Measurements from ENCODE around the gene ABTB2. TPM values are rescaled to one million over a fixed set of nuclear protein-coding genes. Genes with fewer than 3 reads are reported as not detected.

The ABTB2 gene
- total RNA-seq, 1 experiment from 2014 or later, result 5.5 TPM

DNA sequence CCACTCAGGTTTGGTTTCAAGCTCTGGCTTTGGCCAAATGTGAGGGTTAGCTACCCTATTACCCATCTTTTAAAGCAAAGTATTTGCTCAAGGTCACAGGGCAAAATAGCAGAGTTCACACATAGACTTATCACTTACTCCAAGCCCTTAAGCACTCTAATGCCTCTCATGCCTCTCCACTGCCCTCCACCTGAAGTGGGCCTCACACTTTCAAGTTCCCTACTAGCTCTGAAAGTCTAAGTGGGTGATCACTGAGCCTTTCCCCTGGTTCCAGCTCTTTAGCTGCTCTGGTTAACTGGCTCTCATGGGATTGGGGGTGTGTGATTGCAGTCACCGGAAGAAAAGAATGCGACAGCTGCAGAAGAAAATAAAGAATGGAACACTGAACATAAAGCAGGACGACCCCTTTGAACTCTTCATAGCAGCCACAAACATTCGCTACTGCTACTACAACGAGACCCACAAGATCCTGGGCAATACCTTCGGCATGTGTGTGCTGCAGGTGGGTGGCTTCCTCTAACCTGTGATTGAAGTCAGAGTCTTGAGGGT, 246.0 kb downstream of the ABTB2 start:
- Histone ChIP-seq H3K4ac (ENCODE audit: low read depth, low read length) (no peak overlapping the region), H2BK20ac (ENCODE audit: low read depth, low read length, poor library complexity, severe bottlenecking) (no peak overlapping the region), H3K23me2 (ENCODE audit: insufficient read length, low read depth, low read length, poor library complexity, severe bottlenecking) (no peaks in the 10 kb centered on the region), H3K4me2 (ENCODE audit: insufficient read depth, insufficient read length, low read length) (no peak overlapping the region), H2BK12ac (ENCODE audit: insufficient read length, low read depth, low read length) (no peak overlapping the region), H2BK5ac (ENCODE audit: insufficient read length, low read length) (no peak overlapping the region), H4K5ac (ENCODE audit: insufficient read length, low read depth, low read length) (no peak overlapping the region), H2BK15ac (ENCODE audit: low read depth, low read length) (no peak overlapping the region), H3K27ac (ENCODE audit: insufficient read length, low read depth, low read length) (no peak overlapping the region), H2AK5ac (ENCODE audit: insufficient read length, low read length) (no peak overlapping the region), H3T11ph (ENCODE audit: low read length) (no peak overlapping the region), H3K56ac (ENCODE audit: insufficient read length, low read depth, low read length) (no peak overlapping the region), H3K23ac (ENCODE audit: insufficient read length, low read depth, low read length) (no peak overlapping the region), H3K4me1 (ENCODE audit: insufficient read depth, low read length) (no peaks in the 10 kb centered on the region), H4K91ac (ENCODE audit: insufficient read length, low read depth, low read length) (no peak overlapping the region), H2AFZ (ENCODE audit: low read length) (no peak overlapping the region), H3K79me1 (ENCODE audit: insufficient read depth, low read depth, low read length, poor library complexity, severe bottlenecking) (no peaks in the 10 kb centered on the region), H3K18ac (ENCODE audit: insufficient read length, low read depth, low read length) (no peak overlapping the region), H3K9me3 (ENCODE audit: control insufficient read depth, low read depth, low read length) (no peaks in the 10 kb centered on the region), H4K8ac (replicated peaks; ENCODE audit: insufficient read length, low read depth, low read length) (no peak overlapping the region), H3K79me2 (ENCODE audit: insufficient read depth, low read length) (no peaks in the 10 kb centered on the region; the same call in 1 of the 2 replicates), H3K27me3 (ENCODE audit: insufficient read depth, low read length) (no peaks in the 10 kb centered on the region), H2BK120ac (ENCODE audit: low read depth, low read length, poor library complexity, severe bottlenecking) (no peak overlapping the region), H3K9ac (ENCODE audit: extremely low read depth, insufficient read length, low read length) (no peak overlapping the region), H3K14ac (ENCODE audit: insufficient read depth, low read length) (no peak overlapping the region), H4K20me1 (ENCODE audit: control insufficient read depth, insufficient read depth, insufficient read length) (no peaks in the 10 kb centered on the region)
- TF ChIP-seq, protein P1, sequence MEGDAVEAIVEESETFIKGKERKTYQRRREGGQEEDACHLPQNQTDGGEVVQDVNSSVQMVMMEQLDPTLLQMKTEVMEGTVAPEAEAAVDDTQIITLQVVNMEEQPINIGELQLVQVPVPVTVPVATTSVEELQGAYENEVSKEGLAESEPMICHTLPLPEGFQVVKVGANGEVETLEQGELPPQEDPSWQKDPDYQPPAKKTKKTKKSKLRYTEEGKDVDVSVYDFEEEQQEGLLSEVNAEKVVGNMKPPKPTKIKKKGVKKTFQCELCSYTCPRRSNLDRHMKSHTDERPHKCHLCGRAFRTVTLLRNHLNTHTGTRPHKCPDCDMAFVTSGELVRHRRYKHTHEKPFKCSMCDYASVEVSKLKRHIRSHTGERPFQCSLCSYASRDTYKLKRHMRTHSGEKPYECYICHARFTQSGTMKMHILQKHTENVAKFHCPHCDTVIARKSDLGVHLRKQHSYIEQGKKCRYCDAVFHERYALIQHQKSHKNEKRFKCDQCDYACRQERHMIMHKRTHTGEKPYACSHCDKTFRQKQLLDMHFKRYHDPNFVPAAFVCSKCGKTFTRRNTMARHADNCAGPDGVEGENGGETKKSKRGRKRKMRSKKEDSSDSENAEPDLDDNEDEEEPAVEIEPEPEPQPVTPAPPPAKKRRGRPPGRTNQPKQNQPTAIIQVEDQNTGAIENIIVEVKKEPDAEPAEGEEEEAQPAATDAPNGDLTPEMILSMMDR (conservative IDR thresholded peaks at IDR 0.05), result no peak
- peaks cover 2% of the 10 kb centered on the region for H3K27me3 Mint-ChIP-seq (ENCODE audit: low read depth)
- H3K36me3 Mint-ChIP-seq (ENCODE audit: insufficient read depth in 1 of 3, low read depth in 3 of 3), result peaks cover 41 to 90% (median 69%) of the 10 kb centered on the region in 3 experiments
- peaks cover 0 to 4% of the 10 kb centered on the region in 2 experiments; a peak in 1 of 4 replicates for H3K4me1 Mint-ChIP-seq
- no peak overlapping the region for H3K4me3 Mint-ChIP-seq
- no peak for DNase-seq
- H3K9me3 Mint-ChIP-seq, result no peaks in the 10 kb centered on the region
- no CpG with 5 or more reads among the region's 6 CpGs for WGBS (ENCODE audit: extremely low coverage, insufficient read length, low lambda C conversion rate)
- H3K27ac Mint-ChIP-seq, result no peak overlapping the region
